Neuronal stem cell (in vitro differentiated cells): ENCODE measurements around the gene AHRR.

Source experiments
- DNase-seq: peaks from one replicate; pipeline ENCODE4 v3.0.0-alpha.2; 2013; ENCODE audit warnings: low spot score
- H2AFZ ChIP-seq: one replicate; pipeline ENCODE4 v1.6.1; 2013; ENCODE audit warnings: mild to moderate bottlenecking, low read length, inconsistent platforms
- H2AK5ac ChIP-seq: 2 replicates; pipeline ENCODE4 v1.6.1; 2013; ENCODE audit warnings: low read depth, mild to moderate bottlenecking, inconsistent platforms, low read length, moderate library complexity, mixed read lengths
- H2BK120ac ChIP-seq: 2 replicates; pipeline ENCODE4 v1.6.1; 2013; ENCODE audit warnings: low read depth, mild to moderate bottlenecking, inconsistent platforms, low read length, moderate library complexity, mixed read lengths
- H2BK12ac ChIP-seq: one replicate; pipeline ENCODE4 v1.6.1; 2013; ENCODE audit warnings: low read length, inconsistent platforms
- H2BK15ac ChIP-seq: 2 replicates; pipeline ENCODE4 v1.6.1; 2013; ENCODE audit warnings: mild to moderate bottlenecking, low read length, inconsistent platforms, mixed read lengths
- H2BK5ac ChIP-seq: one replicate; pipeline ENCODE4 v1.6.1; 2013; ENCODE audit warnings: inconsistent platforms, mild to moderate bottlenecking, low read length, moderate library complexity
- H3K14ac ChIP-seq: one replicate; pipeline ENCODE4 v1.6.1; 2013; ENCODE audit warnings: low read length, inconsistent platforms
- H3K18ac ChIP-seq: 2 replicates; pipeline ENCODE4 v1.6.1; 2013; ENCODE audit warnings: low read length, inconsistent platforms
- H3K23ac ChIP-seq: 2 replicates; pipeline ENCODE4 v1.6.1; 2013; ENCODE audit warnings: low read depth, mild to moderate bottlenecking, mixed read lengths, low read length, inconsistent platforms; ENCODE audit not compliant: poor library complexity
- H3K27ac ChIP-seq: replicated peaks from 3 replicates; pipeline ENCODE4 v1.5.1; 2013; ENCODE audit warnings: low read length, inconsistent platforms
- H3K27me3 ChIP-seq, 3 experiments: 2 replicates each; pipeline ENCODE4 v1.6.1; 2013; ENCODE audit warnings: low read length in 3 of 3, mild to moderate bottlenecking in 2 of 3, inconsistent platforms in 1 of 3, low read depth in 1 of 3, mixed read lengths in 1 of 3, moderate library complexity in 1 of 3; ENCODE audit not compliant: control insufficient read depth in 3 of 3, insufficient read depth in 3 of 3
- H3K36me3 ChIP-seq, 2 donors: replicated peaks in 1 of 2; 2 replicates each; pipeline ENCODE4 v1.6.1; 2013; ENCODE audit warnings: low read length in 2 of 2; ENCODE audit not compliant: control insufficient read depth in 2 of 2, insufficient read depth in 2 of 2
- H3K4ac ChIP-seq: 2 replicates; pipeline ENCODE4 v1.6.1; 2013; ENCODE audit warnings: inconsistent platforms, mild to moderate bottlenecking, low read length, moderate library complexity
- H3K4me1 ChIP-seq, 2 donors: 1 replicate in 1 of 2; 2 replicates in 1 of 2; pipeline ENCODE4 v1.6.1; 2013; ENCODE audit warnings: low read length in 2 of 2, low read depth in 1 of 2; ENCODE audit not compliant: control insufficient read depth in 2 of 2, insufficient read depth in 1 of 2
- H3K4me2 ChIP-seq: one replicate; pipeline ENCODE4 v1.6.1; 2013; ENCODE audit warnings: mild to moderate bottlenecking, low read length, inconsistent platforms; ENCODE audit not compliant: insufficient read depth, poor library complexity, severe bottlenecking
- H3K4me3 ChIP-seq, 2 donors: 2 replicates each; pipeline ENCODE4 v1.5.1; 2013; ENCODE audit warnings: low read length in 2 of 2, mild to moderate bottlenecking in 2 of 2, inconsistent platforms in 1 of 2, moderate library complexity in 1 of 2
- H3K79me1 ChIP-seq: one replicate; pipeline ENCODE4 v1.6.1; 2013; ENCODE audit warnings: low read depth, mild to moderate bottlenecking, inconsistent platforms, low read length, moderate library complexity
- H3K9ac ChIP-seq: one replicate; pipeline ENCODE4 v1.6.1; 2013; ENCODE audit warnings: mild to moderate bottlenecking, low read depth, low read length, inconsistent platforms; ENCODE audit not compliant: poor library complexity
- H3K9me3 ChIP-seq, 2 donors: replicated peaks in 1 of 2; 2 replicates each; pipeline versions ENCODE3 to v1.6.1; 2013; ENCODE audit warnings: low read length in 2 of 2, mild to moderate bottlenecking in 2 of 2, inconsistent platforms in 1 of 2, low read depth in 1 of 2, mixed read lengths in 1 of 2, moderate library complexity in 1 of 2; ENCODE audit not compliant: control insufficient read depth in 2 of 2, insufficient read depth in 1 of 2
- H4K8ac ChIP-seq: one replicate; pipeline ENCODE4 v1.6.1; 2013; ENCODE audit warnings: low read depth, mild to moderate bottlenecking, inconsistent platforms, low read length, moderate library complexity
- H4K91ac ChIP-seq: one replicate; pipeline ENCODE4 v1.6.1; 2013; ENCODE audit warnings: low read length, low read depth, mild to moderate bottlenecking, inconsistent platforms; ENCODE audit not compliant: poor library complexity
- WGBS, 2 donors: extraction: QIAGEN DNeasy Blood & Tissue Kit; methylation state at CpG; one replicate each; pipeline ENCODE4 v1.1.7; 2013; ENCODE audit warnings: missing lambda C conversion rate in 2 of 2, mixed read lengths in 1 of 2; ENCODE audit not compliant: insufficient read length in 2 of 2, insufficient replicate concordance in 1 of 2; ENCODE audit errors: extremely low coverage in 2 of 2; 5-methylcytosine and 5-hydroxymethylcytosine counted together

The AHRR gene

DNA sequence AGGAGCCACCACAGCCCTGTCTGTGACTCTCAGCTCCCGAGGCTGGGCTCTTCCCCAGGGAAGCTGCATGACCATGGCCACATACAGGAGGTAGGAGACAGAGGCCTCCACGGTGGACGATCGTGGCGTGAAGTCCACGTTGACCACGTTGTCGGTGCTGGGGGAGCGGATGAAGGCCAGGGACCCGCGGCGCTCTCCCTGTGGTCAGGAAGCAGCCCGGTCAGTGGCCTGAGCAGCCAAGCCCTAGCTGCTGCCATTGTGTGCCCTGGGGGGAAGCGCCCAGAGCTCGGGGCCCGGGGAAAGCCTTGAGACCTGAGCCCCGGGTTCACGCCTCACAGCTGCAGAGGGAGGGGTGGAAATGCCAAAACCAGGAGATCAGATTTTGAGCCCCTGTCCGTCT lies 155.7 kb downstream of the AHRR start:
- no peaks in the 10 kb centered on the region for H3K9me3 ChIP-seq
- H3K4me1 ChIP-seq: peaks cover 4 to 5% of the 10 kb centered on the region in 2 donors
- H3K4ac ChIP-seq: no peak overlapping the region
- no peak overlapping the region for H2AK5ac ChIP-seq
- peaks cover 6% of the 10 kb centered on the region for H3K79me1 ChIP-seq
- no peak for DNase-seq
- WGBS, 2 donors: no CpG with 5 or more reads among the region's 19 CpGs
- H4K8ac ChIP-seq: no peak overlapping the region
- H3K36me3 ChIP-seq: no peaks in the 10 kb centered on the region
- no peak overlapping the region for H2AFZ ChIP-seq
- no peak overlapping the region for H3K18ac ChIP-seq
- H3K14ac ChIP-seq: no peak overlapping the region
- no peak overlapping the region for H2BK120ac ChIP-seq
- no peak overlapping the region for H4K91ac ChIP-seq
- no peak overlapping the region for H2BK5ac ChIP-seq
- no peak overlapping the region for H3K4me3 ChIP-seq
- peak overlapping the region; percentile 85 for H3K23ac ChIP-seq
- H3K4me2 ChIP-seq: no peak overlapping the region
- H3K27ac ChIP-seq: no peak overlapping the region
- H3K27me3 ChIP-seq: peaks cover 0 to 33% (median 8%) of the 10 kb centered on the region in 3 experiments
- no peak overlapping the region for H2BK15ac ChIP-seq
- no peak overlapping the region for H2BK12ac ChIP-seq
- no peak overlapping the region for H3K9ac ChIP-seq

DNA sequence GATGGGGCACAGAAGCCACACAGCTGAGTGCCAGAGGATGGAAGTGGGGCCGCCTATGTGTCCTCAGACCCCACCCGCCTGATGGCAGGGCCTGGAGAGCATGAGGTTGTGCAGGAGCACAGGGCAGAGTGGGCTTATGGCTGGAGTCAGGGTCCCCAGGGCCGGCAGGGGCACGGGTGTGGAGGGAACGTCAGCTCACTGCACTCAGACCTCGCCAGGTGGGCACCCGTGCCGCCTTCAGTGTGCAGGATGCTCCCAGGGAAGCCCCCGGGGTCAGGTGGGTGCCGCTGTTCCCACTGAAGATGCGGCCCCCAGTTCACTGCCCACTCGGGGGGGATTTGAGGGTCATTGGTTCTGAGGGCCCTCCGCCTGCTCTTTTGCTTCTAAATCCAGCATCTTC lies 156.4 kb downstream of the AHRR start:
- Histone ChIP-seq H3K18ac (no peak overlapping the region), H3K36me3 (no peaks in the 10 kb centered on the region), H3K4me1 (peaks cover 4 to 5% of the 10 kb centered on the region in 2 donors), H2AK5ac (no peak overlapping the region), H3K27ac (no peak overlapping the region), H2BK5ac (no peak overlapping the region), H3K27me3 (peaks cover 0 to 33% (median 8%) of the 10 kb centered on the region in 3 experiments), H3K4me3 (no peak overlapping the region), H3K4me2 (no peak overlapping the region), H2BK15ac (no peak overlapping the region), H3K4ac (no peak overlapping the region), H4K91ac (no peak overlapping the region), H3K79me1 (peaks cover 2% of the 10 kb centered on the region), H3K23ac (no peak overlapping the region), H2AFZ (no peak overlapping the region), H3K14ac (peak overlapping the region; percentile 71), H4K8ac (no peak overlapping the region), H2BK120ac (no peak overlapping the region), H3K9me3 (no peaks in the 10 kb centered on the region), H2BK12ac (no peak overlapping the region), H3K9ac (peak overlapping the region; percentile 21)
- no CpG with 5 or more reads among the region's 13 CpGs for WGBS, 2 donors
- DNase-seq: no peak

GRCh38 chr5:478369-478981 lies 157.0 kb downstream of the AHRR start:
- no peak overlapping the region for H3K4me2 ChIP-seq
- no CpG with 5 or more reads among the region's 18 CpGs for WGBS, 2 donors
- no peak overlapping the region for H3K4me3 ChIP-seq
- no peaks in the 10 kb centered on the region for H3K9me3 ChIP-seq
- H3K18ac ChIP-seq: no peak overlapping the region
- H3K4me1 ChIP-seq: peaks cover 4 to 5% of the 10 kb centered on the region in 2 donors
- H2BK120ac ChIP-seq: no peak overlapping the region
- peaks cover 0 to 33% (median 8%) of the 10 kb centered on the region in 3 experiments for H3K27me3 ChIP-seq
- no peak overlapping the region for H4K91ac ChIP-seq
- no peak overlapping the region for H2BK15ac ChIP-seq
- H3K36me3 ChIP-seq: no peaks in the 10 kb centered on the region
- H2AK5ac ChIP-seq: no peak overlapping the region
- no peak overlapping the region for H3K23ac ChIP-seq
- H2BK12ac ChIP-seq: no peak overlapping the region
- no peak overlapping the region for H3K27ac ChIP-seq
- H2BK5ac ChIP-seq: no peak overlapping the region
- H3K9ac ChIP-seq: no peak overlapping the region
- no peak overlapping the region for H3K4ac ChIP-seq
- no peak for DNase-seq
- H3K14ac ChIP-seq: peak overlapping the region; percentile 8
- peaks cover 5% of the 10 kb centered on the region for H3K79me1 ChIP-seq
- H2AFZ ChIP-seq: no peak overlapping the region
- H4K8ac ChIP-seq: no peak overlapping the region

DNA sequence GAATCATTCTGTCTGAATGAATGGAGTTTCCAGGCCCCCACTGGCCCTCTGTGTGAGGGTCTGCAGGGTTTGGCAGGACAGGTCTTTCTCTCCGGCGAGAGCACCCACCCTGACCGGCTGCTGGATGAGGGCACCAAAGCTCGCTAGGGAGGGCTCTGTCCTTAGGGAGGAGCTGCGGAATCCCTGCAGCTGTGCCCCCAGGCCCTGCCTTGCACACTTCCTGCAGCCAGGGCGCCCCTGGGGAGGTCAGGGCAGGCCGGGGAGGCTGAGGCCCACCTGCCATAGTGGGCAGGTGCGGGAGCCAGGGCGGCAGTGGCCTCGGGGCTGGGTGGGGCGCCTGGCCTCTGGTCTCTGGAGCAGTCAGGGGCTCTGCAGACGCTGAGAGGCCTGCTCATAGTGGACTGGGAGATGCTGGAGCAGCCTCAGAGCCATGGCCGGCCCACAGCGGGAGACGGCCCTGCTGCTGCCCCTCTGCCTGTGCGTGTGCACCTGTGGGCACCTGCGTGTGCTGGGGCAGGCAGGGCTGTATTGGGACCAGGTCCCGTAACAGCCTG lies 157.5 kb downstream of the AHRR start:
- Histone ChIP-seq H3K4me3 (no peak overlapping the region), H4K91ac (no peak overlapping the region), H3K18ac (no peak overlapping the region), H3K27ac (no peak overlapping the region), H3K4me1 (peaks cover 4 to 5% of the 10 kb centered on the region in 2 donors), H2BK12ac (no peak overlapping the region), H2BK15ac (no peak overlapping the region), H3K23ac (no peak overlapping the region), H2AFZ (no peak overlapping the region), H3K36me3 (no peaks in the 10 kb centered on the region), H3K4ac (no peak overlapping the region), H3K14ac (no peak overlapping the region), H2BK5ac (no peak overlapping the region), H3K9ac (peak overlapping the region; percentile 77), H3K9me3 (no peaks in the 10 kb centered on the region), H3K79me1 (peaks cover 5% of the 10 kb centered on the region), H2AK5ac (no peak overlapping the region), H2BK120ac (no peak overlapping the region), H3K27me3 (peaks cover 0 to 27% (median 8%) of the 10 kb centered on the region in 3 experiments), H3K4me2 (no peak overlapping the region), H4K8ac (no peak overlapping the region)
- no CpG with 5 or more reads among the region's 18 CpGs for WGBS, 2 donors
- DNase-seq: no peak
